K562 (cell line): ENCODE measurements around the gene PRR15L. TPM values are rescaled to one million over a fixed set of nuclear protein-coding genes. Genes with fewer than 3 reads are reported as not detected.

ENCODE experiments used
- ATAC-seq: fragments of 200-7000 bp; cut with Tn5 transposase; 3 replicates; pipeline ENCODE4 v1.9.1; 2020; ENCODE audit warnings: moderate library complexity
- BruUV-seq: library from RNA; stranded (reverse); fragments of 400-500 nt; replicated peaks from 2 replicates; lab custom pipeline; 2021; lab: Mats Ljungman, UMichigan
- CTCF ChIA-PET: fragments of 300-600 bp; formaldehyde crosslinking; extraction: SDS; loops from one replicate; lab custom pipeline; 2021; ENCODE audit warnings: low intra/inter-chr PET ratio; lab: Yijun Ruan, JAX
- POLR2A ChIA-PET: fragments of 300-600, 350-650 bp; sonication (Branson Sonifier 250); formaldehyde crosslinking; extraction: SDS; loops from one replicate; lab custom pipeline; 2021; ENCODE audit warnings: antibody characterized with exemption, inconsistent platforms; lab: Yijun Ruan, JAX
- DNase-seq, 4 experiments: peaks; one replicate each; pipeline versions ENCODE4 v3.0.0 to v3.0.0-alpha.2; 2011 to 2018; ENCODE audit warnings: low spot score in 3 of 4, mixed read lengths in 3 of 4; ENCODE audit errors: extremely low read depth in 1 of 4
- FAIRE-seq: peaks from 2 replicates; lab custom pipeline; 2011; peaks lifted over from hg19 to GRCh38; lab: Jason Lieb, UNC
- H2AFZ ChIP-seq: 2 replicates; pipeline ENCODE4 v1.6.0; 2011; ENCODE audit warnings: low read depth, low read length, control low read depth, inconsistent platforms
- H3K27ac ChIP-seq: fragments of 200-600 bp; 3 replicates; pipeline ENCODE4 v1.8.0; 2011; ENCODE audit warnings: low read depth, mild to moderate bottlenecking, control low read depth, inconsistent platforms, low read length, moderate library complexity, mixed read lengths; ENCODE audit errors: extremely low read depth
- H3K27me3 ChIP-seq, 2 experiments: fragments of 300-600 bp in 1 of 2; 2 replicates in 1 of 2; 3 replicates in 1 of 2; pipeline versions ENCODE4 v1.6.0 to v1.8.0; 2011; ENCODE audit warnings: inconsistent platforms in 2 of 2, low read length in 2 of 2, mild to moderate bottlenecking in 1 of 2, mixed read lengths in 1 of 2, moderate library complexity in 1 of 2; ENCODE audit not compliant: control insufficient read depth in 2 of 2, insufficient read depth in 2 of 2
- H3K36me3 ChIP-seq: fragments of 300-600 bp; 3 replicates; pipeline ENCODE4 v1.8.0; 2011; ENCODE audit warnings: mild to moderate bottlenecking, low read length, inconsistent platforms; ENCODE audit not compliant: control insufficient read depth, insufficient read depth
- H3K4me1 ChIP-seq, 2 experiments: fragments of 200-600 bp in 1 of 2; replicated peaks in 1 of 2; 2 replicates in 1 of 2; 3 replicates in 1 of 2; pipeline versions ENCODE4 v1.5.1 to v1.8.0; 2011; ENCODE audit warnings: inconsistent platforms in 2 of 2, low read length in 2 of 2, mild to moderate bottlenecking in 1 of 2, mixed read lengths in 1 of 2, moderate library complexity in 1 of 2; ENCODE audit not compliant: control insufficient read depth in 2 of 2, insufficient read depth in 2 of 2
- H3K4me2 ChIP-seq: 2 replicates; pipeline ENCODE4 v1.6.1; 2011; ENCODE audit warnings: low read length, control low read depth, inconsistent platforms, mixed read lengths; ENCODE audit not compliant: insufficient read depth
- H3K4me3 ChIP-seq: fragments of 200-600 bp; sonication (generic), shearing (Covaris generic); 2 replicates; pipeline ENCODE4 v1.5.1; 2016; ENCODE audit warnings: control low read depth, inconsistent platforms
- H3K79me2 ChIP-seq: fragments of 200-600 bp; 3 replicates; pipeline ENCODE4 v1.8.0; 2011; ENCODE audit warnings: low read length, inconsistent platforms; ENCODE audit not compliant: control insufficient read depth, insufficient read depth
- H3K9ac ChIP-seq, 2 experiments: 2 replicates each; pipeline versions ENCODE4 v1.6.0 to v1.6.1; 2011; ENCODE audit warnings: low read depth in 2 of 2, low read length in 2 of 2, control low read depth in 1 of 2, inconsistent platforms in 1 of 2, mild to moderate bottlenecking in 1 of 2, mixed read lengths in 1 of 2; ENCODE audit not compliant: insufficient read depth in 1 of 2
- H3K9me1 ChIP-seq: one replicate; pipeline ENCODE4 v1.6.0; 2011; ENCODE audit warnings: inconsistent platforms, mild to moderate bottlenecking, low read length, moderate library complexity; ENCODE audit not compliant: control insufficient read depth, insufficient read depth
- H3K9me3 ChIP-seq: replicated peaks from 2 replicates; pipeline ENCODE4 v1.5.1; 2011; ENCODE audit warnings: low read depth, low read length, inconsistent platforms; ENCODE audit not compliant: control insufficient read depth, insufficient read depth
- H4K20me1 ChIP-seq: replicated peaks from 2 replicates; pipeline ENCODE4 v1.6.1; 2011; ENCODE audit warnings: low read length, inconsistent platforms, mixed read lengths; ENCODE audit not compliant: control insufficient read depth, insufficient read depth
- CBFA2T3 ChIP-seq: fragments of 450-650 bp; IDR thresholded peaks from 2 replicates; pipeline ENCODE4 v1.6.1; 2017
- CBFB ChIP-seq: sonication (generic); formaldehyde crosslinking; IDR thresholded peaks from 2 replicates; pipeline ENCODE4 v1.4.0; 2020; ENCODE audit warnings: mild to moderate bottlenecking, missing genetic modification reagents
- ERF ChIP-seq: fragments of 450-650 bp; formaldehyde crosslinking; IDR thresholded peaks from 2 replicates; pipeline ENCODE4 v1.4.0; 2020; ENCODE audit warnings: mild to moderate bottlenecking, mixed read lengths
- GABPA ChIP-seq: fragments of 200-800 bp; sonication (Bioruptor generic); conservative IDR thresholded peaks from 2 replicates; pipeline ENCODE4 v1.6.1; 2016; ENCODE audit warnings: low read depth, missing genetic modification characterization, missing compliant biosample characterization
- HBP1 ChIP-seq: fragments of 450-650 bp; formaldehyde crosslinking; IDR thresholded peaks from 2 replicates; pipeline ENCODE4 v1.4.0; 2022; ENCODE audit warnings: missing genetic modification characterization
- HDAC1 ChIP-seq, 2 experiments: fragments of 450-650 bp; IDR thresholded peaks; 2 replicates each; pipeline ENCODE4 v1.6.1; 2016 to 2017; ENCODE audit warnings: inconsistent platforms in 1 of 2, mild to moderate bottlenecking in 1 of 2, moderate library complexity in 1 of 2
- HNRNPLL ChIP-seq: fragments of 200-400 bp; formaldehyde crosslinking; IDR thresholded peaks from 2 replicates; pipeline ENCODE4 v1.6.1; 2017; ENCODE audit warnings: low read length, low read depth, mild to moderate bottlenecking; ENCODE audit not compliant: poor library complexity, severe bottlenecking
- ZBTB26 ChIP-seq: fragments of 450-650 bp; formaldehyde crosslinking; IDR thresholded peaks from 2 replicates; pipeline ENCODE4 v1.4.0; 2022; ENCODE audit warnings: missing genetic modification characterization
- ZBTB34 ChIP-seq: fragments of 250-450 bp; sonication (Bioruptor Pico); IDR thresholded peaks from 2 replicates; pipeline ENCODE4 v1.8.0; 2021; ENCODE audit warnings: mild to moderate bottlenecking, moderate library complexity
- ZNF584 ChIP-seq: fragments of 200-800 bp; sonication (Bioruptor generic); IDR thresholded peaks from 2 replicates; pipeline ENCODE4 v1.6.1; 2016; ENCODE audit warnings: low read depth, mild to moderate bottlenecking, missing genetic modification characterization, missing compliant biosample characterization
- WGBS: fragments of 100-300 bp; shearing (Covaris generic); methylation state at CpG from one replicate; pipeline ENCODE4 v1.1.6; 2016; ENCODE audit warnings: low coverage, mixed read lengths; ENCODE audit not compliant: insufficient coverage; ENCODE audit errors: missing lambda C conversion rate; 5-methylcytosine and 5-hydroxymethylcytosine counted together
- in situ Hi-C: fragments of 300-500 bp; cut with MboI; formaldehyde crosslinking; loops from 4 replicates; pipeline ENCODE4 v1.15.0; 2018; ENCODE audit warnings: inconsistent platforms, mixed read lengths
- intact Hi-C: fragments of 100-400 bp; cut with micrococcal nuclease; formaldehyde crosslinking; loops from 2 replicates; pipeline ENCODE4 v1.14.2; 2022
- polyA plus RNA-seq, 8 experiments: library from polyadenylated mRNA; depleted of rRNA in 4 of 8; stranded (reverse) in 5 of 8; unstranded in 3 of 8; fragments of >200 nt; fragmentation: Nextera tagmentation in 2 of 8; fragmentation: Illumina TruSeq in 1 of 8; extraction: Ambion mirVana in 2 of 8; extraction: Trizol in 1 of 8; gene quantifications; 2 replicates each; pipeline versions ENCODE4 v1.2.1 to v1.2.3, GENCODE V29; 2011 to 2014; ENCODE audit warnings: inconsistent platforms in 1 of 8, missing spikeins in 1 of 8
- total RNA-seq, 7 experiments: library from RNA; depleted of rRNA in 6 of 7; stranded (reverse); fragments of >200 nt in 6 of 7; fragmentation: Illumina TruSeq in 2 of 7; extraction: Trizol in 2 of 7; gene quantifications; 2 replicates each; pipeline versions ENCODE4 v1.2.1 to v1.2.3, GENCODE V29; 2011 to 2021; ENCODE audit warnings: low replicate concordance in 1 of 7
- TF ChIP-seq, protein P1 (sequence below), 2 experiments: fragments of 250-450 bp in 1 of 2; fragments of 450-650 bp in 1 of 2; sonication (Bioruptor Pico) in 1 of 2; IDR thresholded peaks; 2 replicates each; pipeline versions ENCODE4 v1.6.1 to v1.8.0; 2016 to 2021; ENCODE audit warnings: mild to moderate bottlenecking in 2 of 2, moderate library complexity in 2 of 2, missing compliant biosample characterization in 1 of 2, missing genetic modification characterization in 1 of 2

Gene PRR15L
- total and polyA plus RNA-seq, 9 of the 15 experiments (the other 6 are each of a cell fraction or from before 2014, with no cell fraction given): 0.03 TPM; not detected in 8

GRCh38 chr17:47970725-47971499 lies 13.2 kb upstream of the PRR15L start, which contains the start of gene CDK5RAP3 (continued):
- peak; percentile 81 for TF ChIP-seq GABPA (tag)

- ChIA-PET CTCF (interaction anchor here (0.7 to 1.8 kb wide), 3 partner anchors 21 to 80 kb away, joined by 3 to 6 read pairs (median 3); no protein-coding TSS in a partner anchor), POLR2A (interaction anchor here (0.5 to 2.3 kb wide), 28 partner anchors 9 to 703 kb away, joined by 3 to 18 read pairs (median 4); partner anchors contain the start of genes LRRC46, MRPL10, NFE2L1 and PNPO)
- Histone ChIP-seq H3K4me3 (peak overlapping the region; percentile 25), H3K9me3 (no peaks in the 10 kb centered on the region), H4K20me1 (no peaks in the 10 kb centered on the region), H3K79me2 (peaks cover 19% of the 10 kb centered on the region), H3K9me1 (no peaks in the 10 kb centered on the region), H3K36me3 (peaks cover 30% of the 10 kb centered on the region), H3K4me2 (peak overlapping the region; percentile 89), H2AFZ (peak overlapping the region; percentile 99), H3K4me1 (peaks cover 20 to 31% of the 10 kb centered on the region in 2 experiments; a peak in 4 of 5 replicates), H3K27me3 (no peaks in the 10 kb centered on the region), H3K27ac (no peak overlapping the region; the same call in 2 of the 3 replicates), H3K9ac (peak overlapping the region; percentile 16 to 80; a peak in 2 of 4 replicates)
- FAIRE-seq: no peak
- no TSS peak for BruUV-seq
- DNase-seq: peak in 1 of 4 experiments; percentile 25
- WGBS: 40% methylated on average over 13 of the region's 15 CpGs
- in situ Hi-C loops (no loop called here), intact Hi-C loops (loop anchor here (1.0 kb wide), 2 partner anchors 21 to 75 kb away; no protein-coding TSS in a partner anchor)
- no peak for ATAC-seq
- TF ChIP-seq ZNF584 (CRISPR knock-in tag): no peak
- TF ChIP-seq ZBTB26 (CRISPR knock-in tag): 0 out of 2 replicates have a peak, but pooled peaks have one; percentile 34
- TF ChIP-seq CBFA2T3: peak; percentile 64; the same call in 1 of the 2 replicates
- TF ChIP-seq, protein P1, sequence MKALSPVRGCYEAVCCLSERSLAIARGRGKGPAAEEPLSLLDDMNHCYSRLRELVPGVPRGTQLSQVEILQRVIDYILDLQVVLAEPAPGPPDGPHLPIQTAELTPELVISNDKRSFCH (CRISPR knock-in tag; IDR thresholded peaks at IDR 0.05): no peak
- TF ChIP-seq, protein P1 (tag; IDR thresholded peaks at IDR 0.05): 0 out of 2 replicates have a peak, but pooled peaks have one; percentile 24
- no peak for TF ChIP-seq HNRNPLL
- TF ChIP-seq HBP1 (CRISPR knock-in tag): 0 out of 2 replicates have a peak, but pooled peaks have one; percentile 27
- TF ChIP-seq ZBTB34: no peak
- 0 out of 2 replicates have a peak, but pooled peaks have one; percentile 30 for TF ChIP-seq CBFB (CRISPR knock-in tag)
- 0 out of 2 replicates have a peak, but pooled peaks have one; percentile 12 for TF ChIP-seq ERF (CRISPR knock-in tag)
- TF ChIP-seq HDAC1 (IDR thresholded peaks at IDR 0.05): 0 out of 4 replicates have a peak, but pooled peaks of 1 of the 2 experiments have one; percentile 6
Observed at GRCh38 chr17:47969930-47970724, 12.4 kb upstream of the PRR15L start.
